ENCODE measurements around the gene FTL. TPM values are rescaled to one million over a fixed set of nuclear protein-coding genes. Genes with fewer than 3 reads are reported as not detected.
"Not testable (repeated sequence)": the region's sequence is repeated elsewhere in the genome, so short reads cannot be mapped to it uniquely, and the experiment has no call there.

FTL gene
- 100 to 1,000 TPM; 683 to 880 TPM for total RNA-seq

- H3K27me3 Mint-ChIP-seq = no peaks in the 10 kb centered on the region
- H3K27ac Mint-ChIP-seq = peak within 1 kb of the TSS; percentile 97
- peak within 1 kb of the TSS; percentile 90 for H3K4me3 Mint-ChIP-seq
- no peaks in the 10 kb centered on the region for H3K9me3 Mint-ChIP-seq
- H3K36me3 Mint-ChIP-seq (ENCODE audit: low read depth) = peaks cover 46% of the 10 kb centered on the region
- peaks cover 70% of the 10 kb centered on the region for H3K4me1 Mint-ChIP-seq
- CTCF ChIA-PET = interaction anchor here (0.6 to 3.0 kb wide), 7 partner anchors 9 to 177 kb away, joined by 3 to 13 read pairs (median 5); partner anchors contain the start of genes GYS1, HSD17B14 and RUVBL2
- peak; percentile 92 for DNase-seq
- POLR2A ChIA-PET = no interaction called here
These were observed at the start of gene FTL for GRCh38 chr19:48965040-48965805. Gene FTL (plus strand): TSS chr19:48965309. CDS start chr19:48965508, 199 bp downstream.

- POLR2A ChIA-PET = no interaction called here
- Mint-ChIP-seq H3K4me3 (no peak overlapping the region), H3K27ac (no peak overlapping the region), H3K36me3 (ENCODE audit: low read depth) (peaks cover 51% of the 10 kb centered on the region), H3K4me1 (no peaks in the 10 kb centered on the region), H3K9me3 (no peaks in the 10 kb centered on the region), H3K27me3 (no peaks in the 10 kb centered on the region)
- DNase-seq = no peak
- CTCF ChIA-PET = interaction anchor here (0.9 to 1.6 kb wide), 2 partner anchors 17 to 30 kb away, joined by 3 to 4 read pairs; partner anchors contain the start of gene DHDH
These were observed 49.4 kb upstream of the FTL start for GRCh38 chr19:48915757-48916156.

GRCh38 chr19:48918071-48918470 lies 47.0 kb upstream of the FTL start:
- Mint-ChIP-seq H3K36me3 (ENCODE audit: low read depth) (peaks cover 44% of the 10 kb centered on the region), H3K27me3 (no peaks in the 10 kb centered on the region), H3K9me3 (no peaks in the 10 kb centered on the region), H3K4me3 (no peak overlapping the region), H3K27ac (no peak overlapping the region), H3K4me1 (no peaks in the 10 kb centered on the region)
- DNase-seq = no peak
- ChIA-PET POLR2A (no interaction called here), CTCF (interaction anchor here (1.5 kb wide), 1 partner anchor 15 kb away, joined by 4 read pairs; no protein-coding TSS in a partner anchor)

- Mint-ChIP-seq H3K27me3 (no peaks in the 10 kb centered on the region), H3K4me1 (no peaks in the 10 kb centered on the region), H3K4me3 (no peak overlapping the region), H3K27ac (no peak overlapping the region), H3K36me3 (ENCODE audit: low read depth) (peaks cover 42% of the 10 kb centered on the region), H3K9me3 (no peaks in the 10 kb centered on the region)
- DNase-seq = peak; percentile 22
- ChIA-PET CTCF (interaction anchor here (0.5 to 2.2 kb wide), 4 partner anchors 8 to 38 kb away, joined by 3 to 5 read pairs (median 4); partner anchors contain the start of gene NUCB1), POLR2A (no interaction called here)
These were observed 46.3 kb upstream of the FTL start for GRCh38 chr19:48918801-48919247.

- H3K4me1 Mint-ChIP-seq, POLR2A ChIA-PET, H3K27me3 Mint-ChIP-seq, DNase-seq, H3K4me3 Mint-ChIP-seq, H3K27ac Mint-ChIP-seq, H3K9me3 Mint-ChIP-seq: not testable (repeated sequence)
- CTCF ChIA-PET = interaction anchor here (1.1 to 2.2 kb wide), 4 partner anchors 8 to 74 kb away, joined by 3 to 5 read pairs (median 4); partner anchors contain the start of genes GYS1, NUCB1 and RUVBL2
- H3K36me3 Mint-ChIP-seq (ENCODE audit: low read depth) = peaks cover 39% of the 10 kb centered on the region
These were observed 45.8 kb upstream of the FTL start for GRCh38 chr19:48919271-48919670.

GRCh38 chr19:48920949-48921348 lies 44.2 kb upstream of the FTL start:
- H3K27me3 Mint-ChIP-seq = no peaks in the 10 kb centered on the region
- no peak for DNase-seq
- H3K9me3 Mint-ChIP-seq = no peaks in the 10 kb centered on the region
- no peak overlapping the region for H3K4me3 Mint-ChIP-seq
- ChIA-PET CTCF (interaction anchor here (1.2 to 1.6 kb wide), 2 partner anchors 10 to 22 kb away, joined by 3 read pairs; no protein-coding TSS in a partner anchor), POLR2A (no interaction called here)
- peaks cover 31% of the 10 kb centered on the region for H3K36me3 Mint-ChIP-seq (ENCODE audit: low read depth)
- H3K4me1 Mint-ChIP-seq = peaks cover 2% of the 10 kb centered on the region
- no peak overlapping the region for H3K27ac Mint-ChIP-seq

- no peaks in the 10 kb centered on the region for H3K9me3 Mint-ChIP-seq
- no peak overlapping the region for H3K27ac Mint-ChIP-seq
- no peaks in the 10 kb centered on the region for H3K27me3 Mint-ChIP-seq
- no peak overlapping the region for H3K4me3 Mint-ChIP-seq
- ChIA-PET CTCF (interaction anchor here (1.2 to 1.8 kb wide), 4 partner anchors 9 to 454 kb away, joined by 3 to 4 read pairs (median 3); no protein-coding TSS in a partner anchor), POLR2A (no interaction called here)
- peaks cover 6% of the 10 kb centered on the region for H3K4me1 Mint-ChIP-seq
- DNase-seq = no peak
- H3K36me3 Mint-ChIP-seq (ENCODE audit: low read depth) = peaks cover 28% of the 10 kb centered on the region
These were observed 43.2 kb upstream of the FTL start for GRCh38 chr19:48921721-48922500.

GRCh38 chr19:48922548-48923490 lies 42.3 kb upstream of the FTL start:
- no peak overlapping the region for H3K4me3 Mint-ChIP-seq
- no peaks in the 10 kb centered on the region for H3K9me3 Mint-ChIP-seq
- peaks cover 8% of the 10 kb centered on the region for H3K4me1 Mint-ChIP-seq
- peaks cover 24% of the 10 kb centered on the region for H3K36me3 Mint-ChIP-seq (ENCODE audit: low read depth)
- H3K27me3 Mint-ChIP-seq = no peaks in the 10 kb centered on the region
- ChIA-PET POLR2A (interaction anchor here (0.7 kb wide), 1 partner anchor 234 kb away, joined by 6 read pairs; no protein-coding TSS in a partner anchor), CTCF (interaction anchor here (1.4 to 1.8 kb wide), 2 partner anchors 28 to 455 kb away, joined by 3 to 4 read pairs; no protein-coding TSS in a partner anchor)
- H3K27ac Mint-ChIP-seq = no peak overlapping the region
- DNase-seq = no peak

- DNase-seq = no peak
- H3K27ac Mint-ChIP-seq = no peak overlapping the region
- no peaks in the 10 kb centered on the region for H3K27me3 Mint-ChIP-seq
- no peak overlapping the region for H3K4me3 Mint-ChIP-seq
- H3K36me3 Mint-ChIP-seq (ENCODE audit: low read depth) = peaks cover 13% of the 10 kb centered on the region
- ChIA-PET POLR2A (interaction anchor here (0.6 kb wide), 1 partner anchor 18 kb away, joined by 3 read pairs; no protein-coding TSS in a partner anchor), CTCF (interaction anchor here (1.0 to 1.2 kb wide), 2 partner anchors 19 to 750 kb away, joined by 3 to 4 read pairs; no protein-coding TSS in a partner anchor)
- peaks cover 8% of the 10 kb centered on the region for H3K4me1 Mint-ChIP-seq
- H3K9me3 Mint-ChIP-seq = no peaks in the 10 kb centered on the region
These were observed 39.8 kb upstream of the FTL start for GRCh38 chr19:48925240-48925843.

GRCh38 chr19:48925890-48926289 lies 39.2 kb upstream of the FTL start:
- H3K4me3 Mint-ChIP-seq, DNase-seq, POLR2A ChIA-PET, H3K27me3 Mint-ChIP-seq, H3K27ac Mint-ChIP-seq, CTCF ChIA-PET, H3K9me3 Mint-ChIP-seq, H3K4me1 Mint-ChIP-seq: not testable (repeated sequence)
- H3K36me3 Mint-ChIP-seq (ENCODE audit: low read depth) = peaks cover 13% of the 10 kb centered on the region

GRCh38 chr19:48926909-48927308 lies 38.2 kb upstream of the FTL start:
- Mint-ChIP-seq H3K4me3 (peak overlapping the region; percentile 24), H3K27ac (no peak overlapping the region), H3K36me3 (ENCODE audit: low read depth) (peaks cover 7% of the 10 kb centered on the region), H3K4me1 (peaks cover 8% of the 10 kb centered on the region), H3K9me3 (no peaks in the 10 kb centered on the region), H3K27me3 (no peaks in the 10 kb centered on the region)
- ChIA-PET POLR2A (no interaction called here), CTCF (interaction anchor here (1.0 kb wide), 1 partner anchor 16 kb away, joined by 5 read pairs; no protein-coding TSS in a partner anchor)
- peak; percentile 11 for DNase-seq

Data from activated CD4-positive, alpha-beta T cell treated with anti-CD3 and anti-CD28 coated beads, Interleukin-2, amount 10 ng/mL, durations not matched to agents 7 days and 5 days (primary cell).